ENCODE results near the gene GALNT18. TPM values are rescaled to one million over a fixed set of nuclear protein-coding genes. Genes with fewer than 3 reads are reported as not detected.

The GALNT18 gene
- total and polyA plus RNA-seq, 8 donors, result 16.4 to 42.6 (median 23.0) TPM

GRCh38 chr11:11446967-11447366 is 174.8 kb downstream of the GALNT18 start:
- H3K27me3 ChIP-seq, result no peaks in the 10 kb centered on the region
- H3K36me3 ChIP-seq, result peaks cover 0 to 5% of the 10 kb centered on the region in 2 donors
- H3K27ac ChIP-seq, result no peak overlapping the region
- peaks cover 10 to 11% of the 10 kb centered on the region in 2 donors for H3K4me1 ChIP-seq
- no peak for DNase-seq
- TF ChIP-seq, protein P1, sequence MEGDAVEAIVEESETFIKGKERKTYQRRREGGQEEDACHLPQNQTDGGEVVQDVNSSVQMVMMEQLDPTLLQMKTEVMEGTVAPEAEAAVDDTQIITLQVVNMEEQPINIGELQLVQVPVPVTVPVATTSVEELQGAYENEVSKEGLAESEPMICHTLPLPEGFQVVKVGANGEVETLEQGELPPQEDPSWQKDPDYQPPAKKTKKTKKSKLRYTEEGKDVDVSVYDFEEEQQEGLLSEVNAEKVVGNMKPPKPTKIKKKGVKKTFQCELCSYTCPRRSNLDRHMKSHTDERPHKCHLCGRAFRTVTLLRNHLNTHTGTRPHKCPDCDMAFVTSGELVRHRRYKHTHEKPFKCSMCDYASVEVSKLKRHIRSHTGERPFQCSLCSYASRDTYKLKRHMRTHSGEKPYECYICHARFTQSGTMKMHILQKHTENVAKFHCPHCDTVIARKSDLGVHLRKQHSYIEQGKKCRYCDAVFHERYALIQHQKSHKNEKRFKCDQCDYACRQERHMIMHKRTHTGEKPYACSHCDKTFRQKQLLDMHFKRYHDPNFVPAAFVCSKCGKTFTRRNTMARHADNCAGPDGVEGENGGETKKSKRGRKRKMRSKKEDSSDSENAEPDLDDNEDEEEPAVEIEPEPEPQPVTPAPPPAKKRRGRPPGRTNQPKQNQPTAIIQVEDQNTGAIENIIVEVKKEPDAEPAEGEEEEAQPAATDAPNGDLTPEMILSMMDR (IDR thresholded peaks at IDR 0.05), result no peak
- no peaks in the 10 kb centered on the region for H3K9me3 ChIP-seq
- H3K4me3 ChIP-seq, result no peak overlapping the region
- intact Hi-C loops (cut with DNase I), result no loop called here
- no peak for ATAC-seq

GRCh38 chr11:11446564-11446963 is 175.2 kb downstream of the GALNT18 start:
- H3K27me3 ChIP-seq, result no peaks in the 10 kb centered on the region
- ATAC-seq, result no peak
- DNase-seq, result no peak
- H3K4me1 ChIP-seq, result peaks cover 10 to 11% of the 10 kb centered on the region in 2 donors
- H3K27ac ChIP-seq, result no peak overlapping the region
- H3K36me3 ChIP-seq, result peaks cover 0 to 5% of the 10 kb centered on the region in 2 donors
- H3K4me3 ChIP-seq, result no peak overlapping the region
- intact Hi-C loops (cut with DNase I), result no loop called here
- no peaks in the 10 kb centered on the region for H3K9me3 ChIP-seq
- TF ChIP-seq, protein P1 (IDR thresholded peaks at IDR 0.05), result no peak

- ATAC-seq, result peak; percentile 82
- H3K4me1 ChIP-seq, result peaks cover 10 to 11% of the 10 kb centered on the region in 2 donors
- H3K4me3 ChIP-seq, result no peak overlapping the region
- no peaks in the 10 kb centered on the region for H3K27me3 ChIP-seq
- peak in 2 of 4 donors; percentile 35 to 43 for DNase-seq
- no peak overlapping the region for H3K27ac ChIP-seq
- H3K36me3 ChIP-seq, result peaks cover 0 to 5% of the 10 kb centered on the region in 2 donors
- intact Hi-C loops (cut with DNase I), result no loop called here
- TF ChIP-seq, protein P1 (IDR thresholded peaks at IDR 0.05), result no peak
- no peaks in the 10 kb centered on the region for H3K9me3 ChIP-seq
These were observed 176.2 kb downstream of the GALNT18 start for GRCh38 chr11:11445441-11446185.

GRCh38 chr11:11444804-11445131 is 177.0 kb downstream of the GALNT18 start:
- Histone ChIP-seq H3K9me3 (no peaks in the 10 kb centered on the region), H3K27me3 (no peaks in the 10 kb centered on the region), H3K36me3 (peaks cover 0 to 5% of the 10 kb centered on the region in 2 donors), H3K4me1 (peaks cover 10 to 11% of the 10 kb centered on the region in 2 donors), H3K4me3 (no peak overlapping the region), H3K27ac (no peak overlapping the region)
- ATAC-seq (no peak), DNase-seq (no peak)
- intact Hi-C loops (cut with DNase I), result no loop called here
- TF ChIP-seq, protein P1 (IDR thresholded peaks at IDR 0.05), result no peak

GRCh38 chr11:11444027-11444803 is 177.6 kb downstream of the GALNT18 start:
- peak; percentile 25 for ATAC-seq
- TF ChIP-seq, protein P1 (IDR thresholded peaks at IDR 0.05), result no peak
- no peaks in the 10 kb centered on the region for H3K9me3 ChIP-seq

More at GRCh38 chr11:11444027-11444803, 177.6 kb downstream of the GALNT18 start:
- Histone ChIP-seq H3K4me3 (no peak overlapping the region), H3K36me3 (peaks cover 0 to 5% of the 10 kb centered on the region in 2 donors), H3K27ac (no peak overlapping the region), H3K27me3 (no peaks in the 10 kb centered on the region), H3K4me1 (peaks cover 10 to 11% of the 10 kb centered on the region in 2 donors)
- intact Hi-C loops (cut with DNase I), result no loop called here
- peak in 1 of 4 donors; percentile 63 for DNase-seq
